ENCODE results near the gene CFAP299.
"Not testable (repeated sequence)": the region's sequence is repeated elsewhere in the genome, so short reads cannot be mapped to it uniquely, and the experiment has no call there.

CFAP299 gene

GRCh38 chr4:80798082-80798481 is 462.6 kb downstream of the CFAP299 start:
- Histone ChIP-seq H3K4me1 (ENCODE audit: control insufficient read depth in 2 of 2, insufficient read depth in 1 of 2, low read depth in 1 of 2, low read length in 2 of 2) (no peaks in the 10 kb centered on the region), H2BK5ac (ENCODE audit: low read length) (no peak overlapping the region), H3K9me3 (replicated peaks in 1 of 2; ENCODE audit: control insufficient read depth in 2 of 2, insufficient read depth in 1 of 2, low read depth in 1 of 2, low read length in 2 of 2) (no peaks in the 10 kb centered on the region), H4K8ac (ENCODE audit: low read depth, low read length) (no peak overlapping the region), H2BK15ac (ENCODE audit: low read length) (no peak overlapping the region), H3K18ac (ENCODE audit: low read length) (no peak overlapping the region), H3K23ac (ENCODE audit: low read depth, low read length, poor library complexity) (no peak overlapping the region), H2BK12ac (ENCODE audit: low read length) (no peak overlapping the region), H4K91ac (ENCODE audit: low read depth, low read length, poor library complexity) (no peak overlapping the region), H3K27ac (replicated peaks; ENCODE audit: low read length) (no peak overlapping the region), H3K9ac (ENCODE audit: low read depth, low read length, poor library complexity) (no peak overlapping the region), H3K79me1 (ENCODE audit: low read depth, low read length) (no peaks in the 10 kb centered on the region), H2AK5ac (ENCODE audit: low read depth, low read length) (no peak overlapping the region), H2AFZ (ENCODE audit: low read length) (no peak overlapping the region), H3K4me3 (ENCODE audit: low read length in 2 of 2) (no peak overlapping the region), H2BK120ac (ENCODE audit: low read depth, low read length) (no peak overlapping the region), H3K4ac (ENCODE audit: low read length) (no peak overlapping the region), H3K4me2 (ENCODE audit: insufficient read depth, low read length, poor library complexity, severe bottlenecking) (no peak overlapping the region), H3K36me3 (replicated peaks in 1 of 2; ENCODE audit: control insufficient read depth in 2 of 2, insufficient read depth in 2 of 2, low read length in 2 of 2) (no peaks in the 10 kb centered on the region), H3K27me3 (ENCODE audit: control insufficient read depth in 3 of 3, insufficient read depth in 3 of 3, low read depth in 1 of 3, low read length in 3 of 3) (no peaks in the 10 kb centered on the region), H3K14ac (ENCODE audit: low read length) (no peak overlapping the region)
- DNase-seq (ENCODE audit: low spot score): no peak
- no CpG with 5 or more reads among the region's 1 CpG for WGBS, 2 donors (ENCODE audit: extremely low coverage in 2 of 2, insufficient read length in 2 of 2, insufficient replicate concordance in 1 of 2)

DNA sequence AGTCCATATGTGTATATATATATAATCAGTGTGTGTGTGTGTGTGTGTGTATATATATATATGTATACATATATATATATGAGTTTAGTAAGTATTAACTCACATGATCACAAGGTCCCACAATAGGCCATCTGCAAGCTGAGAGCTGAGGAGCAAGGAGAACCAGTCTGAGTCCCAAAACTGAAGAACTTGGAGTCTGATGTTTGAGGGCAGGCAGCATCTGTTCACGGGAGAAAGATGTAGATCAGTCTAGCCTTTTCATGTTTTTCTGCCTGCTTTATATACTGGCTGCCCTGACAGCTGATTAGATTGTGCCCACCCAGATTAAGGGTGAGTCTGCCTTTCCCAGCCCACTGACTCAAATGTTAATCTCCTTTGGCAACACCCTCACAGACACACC is 465.2 kb downstream of the CFAP299 start:
- not testable (repeated sequence) for H3K4me2 ChIP-seq (ENCODE audit: insufficient read depth, low read length, poor library complexity, severe bottlenecking); H3K4me1 ChIP-seq (ENCODE audit: control insufficient read depth in 2 of 2, insufficient read depth in 1 of 2, low read depth in 1 of 2, low read length in 2 of 2); H3K9ac ChIP-seq (ENCODE audit: low read depth, low read length, poor library complexity); H3K4ac ChIP-seq (ENCODE audit: low read length); H4K91ac ChIP-seq (ENCODE audit: low read depth, low read length, poor library complexity); H3K4me3 ChIP-seq (ENCODE audit: low read length in 2 of 2); H2BK15ac ChIP-seq (ENCODE audit: low read length); H3K27me3 ChIP-seq (ENCODE audit: control insufficient read depth in 3 of 3, insufficient read depth in 3 of 3, low read depth in 1 of 3, low read length in 3 of 3); H3K23ac ChIP-seq (ENCODE audit: low read depth, low read length, poor library complexity); H2BK12ac ChIP-seq (ENCODE audit: low read length); H3K18ac ChIP-seq (ENCODE audit: low read length); H3K14ac ChIP-seq (ENCODE audit: low read length); H2BK120ac ChIP-seq (ENCODE audit: low read depth, low read length); H2AFZ ChIP-seq (ENCODE audit: low read length); H3K79me1 ChIP-seq (ENCODE audit: low read depth, low read length); H3K36me3 ChIP-seq (replicated peaks in 1 of 2; ENCODE audit: control insufficient read depth in 2 of 2, insufficient read depth in 2 of 2, low read length in 2 of 2); H4K8ac ChIP-seq (ENCODE audit: low read depth, low read length); H3K27ac ChIP-seq (replicated peaks; ENCODE audit: low read length); H2AK5ac ChIP-seq (ENCODE audit: low read depth, low read length); H2BK5ac ChIP-seq (ENCODE audit: low read length); DNase-seq (ENCODE audit: low spot score); H3K9me3 ChIP-seq (replicated peaks in 1 of 2; ENCODE audit: control insufficient read depth in 2 of 2, insufficient read depth in 1 of 2, low read depth in 1 of 2, low read length in 2 of 2)
- WGBS, 2 donors (ENCODE audit: extremely low coverage in 2 of 2, insufficient read length in 2 of 2, insufficient replicate concordance in 1 of 2): no CpG with 5 or more reads among the region's 1 CpG

- Histone ChIP-seq H3K18ac (ENCODE audit: low read length) (no peak overlapping the region), H3K27ac (replicated peaks; ENCODE audit: low read length) (no peak overlapping the region), H3K23ac (ENCODE audit: low read depth, low read length, poor library complexity) (no peak overlapping the region), H3K9me3 (replicated peaks in 1 of 2; ENCODE audit: control insufficient read depth in 2 of 2, insufficient read depth in 1 of 2, low read depth in 1 of 2, low read length in 2 of 2) (no peaks in the 10 kb centered on the region), H3K4me2 (ENCODE audit: insufficient read depth, low read length, poor library complexity, severe bottlenecking) (no peak overlapping the region), H3K36me3 (replicated peaks in 1 of 2; ENCODE audit: control insufficient read depth in 2 of 2, insufficient read depth in 2 of 2, low read length in 2 of 2) (no peaks in the 10 kb centered on the region), H3K4me1 (ENCODE audit: control insufficient read depth in 2 of 2, insufficient read depth in 1 of 2, low read depth in 1 of 2, low read length in 2 of 2) (no peaks in the 10 kb centered on the region), H2BK5ac (ENCODE audit: low read length) (no peak overlapping the region), H2AFZ (ENCODE audit: low read length) (no peak overlapping the region), H3K4me3 (ENCODE audit: low read length in 2 of 2) (no peak overlapping the region), H3K79me1 (ENCODE audit: low read depth, low read length) (no peaks in the 10 kb centered on the region), H3K27me3 (ENCODE audit: control insufficient read depth in 3 of 3, insufficient read depth in 3 of 3, low read depth in 1 of 3, low read length in 3 of 3) (no peaks in the 10 kb centered on the region), H3K4ac (ENCODE audit: low read length) (no peak overlapping the region), H3K14ac (ENCODE audit: low read length) (no peak overlapping the region), H3K9ac (ENCODE audit: low read depth, low read length, poor library complexity) (no peak overlapping the region), H2BK120ac (ENCODE audit: low read depth, low read length) (no peak overlapping the region), H4K8ac (ENCODE audit: low read depth, low read length) (no peak overlapping the region), H2BK12ac (ENCODE audit: low read length) (no peak overlapping the region), H2AK5ac (ENCODE audit: low read depth, low read length) (no peak overlapping the region), H4K91ac (ENCODE audit: low read depth, low read length, poor library complexity) (no peak overlapping the region), H2BK15ac (ENCODE audit: low read length) (no peak overlapping the region)
- no CpG with 5 or more reads among the region's 1 CpG for WGBS, 2 donors (ENCODE audit: extremely low coverage in 2 of 2, insufficient read length in 2 of 2, insufficient replicate concordance in 1 of 2)
- no peak for DNase-seq (ENCODE audit: low spot score)
These were observed 467.8 kb downstream of the CFAP299 start for GRCh38 chr4:80803337-80803736.

DNA sequence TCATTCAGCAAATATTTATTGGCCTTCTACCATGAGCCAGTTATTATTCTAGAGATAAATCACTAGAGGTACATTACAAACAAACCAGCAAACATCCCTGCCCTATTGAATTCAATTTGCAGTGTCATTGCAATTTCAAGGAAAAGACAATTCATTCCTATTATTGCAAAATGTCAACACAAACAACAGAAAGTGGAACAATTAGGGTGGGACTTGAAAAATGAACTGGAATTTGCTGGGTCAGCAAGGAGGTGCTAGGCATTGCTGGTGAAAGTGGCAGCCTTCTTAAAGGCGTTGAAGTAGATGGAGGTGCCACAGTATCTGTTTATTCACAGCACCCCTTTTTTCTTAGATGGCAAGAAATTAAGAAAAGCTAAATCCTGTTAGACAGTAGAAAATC is 470.9 kb downstream of the CFAP299 start:
- no peaks in the 10 kb centered on the region for H3K9me3 ChIP-seq (replicated peaks in 1 of 2; ENCODE audit: control insufficient read depth in 2 of 2, insufficient read depth in 1 of 2, low read depth in 1 of 2, low read length in 2 of 2)
- no CpG with 5 or more reads among the region's 1 CpG for WGBS, 2 donors (ENCODE audit: extremely low coverage in 2 of 2, insufficient read length in 2 of 2, insufficient replicate concordance in 1 of 2)

More for the DNA sequence above, 470.9 kb downstream of the CFAP299 start:
- H3K9ac ChIP-seq (ENCODE audit: low read depth, low read length, poor library complexity): no peak overlapping the region
- no peak overlapping the region for H3K4me2 ChIP-seq (ENCODE audit: insufficient read depth, low read length, poor library complexity, severe bottlenecking)
- H3K4me3 ChIP-seq (ENCODE audit: low read length in 2 of 2): no peak overlapping the region
- H3K79me1 ChIP-seq (ENCODE audit: low read depth, low read length): no peaks in the 10 kb centered on the region
- H2BK120ac ChIP-seq (ENCODE audit: low read depth, low read length): no peak overlapping the region
- H3K23ac ChIP-seq (ENCODE audit: low read depth, low read length, poor library complexity): no peak overlapping the region
- no peak overlapping the region for H2BK12ac ChIP-seq (ENCODE audit: low read length)
- no peak overlapping the region for H2AFZ ChIP-seq (ENCODE audit: low read length)
- no peak for DNase-seq (ENCODE audit: low spot score)
- no peak overlapping the region for H3K14ac ChIP-seq (ENCODE audit: low read length)
- no peak overlapping the region for H2BK15ac ChIP-seq (ENCODE audit: low read length)
- no peak overlapping the region for H3K18ac ChIP-seq (ENCODE audit: low read length)
- no peak overlapping the region for H2AK5ac ChIP-seq (ENCODE audit: low read depth, low read length)
- no peaks in the 10 kb centered on the region for H3K36me3 ChIP-seq (replicated peaks in 1 of 2; ENCODE audit: control insufficient read depth in 2 of 2, insufficient read depth in 2 of 2, low read length in 2 of 2)
- H2BK5ac ChIP-seq (ENCODE audit: low read length): no peak overlapping the region
- H3K27ac ChIP-seq (replicated peaks; ENCODE audit: low read length): no peak overlapping the region
- no peak overlapping the region for H4K91ac ChIP-seq (ENCODE audit: low read depth, low read length, poor library complexity)
- no peak overlapping the region for H3K4ac ChIP-seq (ENCODE audit: low read length)
- no peaks in the 10 kb centered on the region for H3K27me3 ChIP-seq (ENCODE audit: control insufficient read depth in 3 of 3, insufficient read depth in 3 of 3, low read depth in 1 of 3, low read length in 3 of 3)
- no peak overlapping the region for H4K8ac ChIP-seq (ENCODE audit: low read depth, low read length)
- H3K4me1 ChIP-seq (ENCODE audit: control insufficient read depth in 2 of 2, insufficient read depth in 1 of 2, low read depth in 1 of 2, low read length in 2 of 2): no peaks in the 10 kb centered on the region

Measured in neuronal stem cell (in vitro differentiated cells).